ENCODE measurements around the gene PPP4R4.

GRCh38 chr14:94328196-94328595, 154.1 kb downstream of the PPP4R4 start:
- TF ChIP-seq CTCF (IDR thresholded peaks at IDR 0.05) (no peak), POLR2A (IDR thresholded peaks at IDR 0.05) (no peak), EP300 (IDR thresholded peaks at IDR 0.05) (no peak)
